A673 (cell line): ENCODE data around the gene HAUS7.

Source experiments
- EZH2 ChIP-seq: fragments of 200-600 bp; sonication (generic); IDR thresholded peaks from 2 replicates; pipeline ENCODE4 v1.6.1; 2017; ENCODE audit warnings: borderline replicate concordance, low read depth, mild to moderate bottlenecking, mixed read lengths, antibody characterized with exemption, low read length; ENCODE audit not compliant: poor library complexity, severe bottlenecking
- TF ChIP-seq, protein P1 (sequence below): fragments of 300-800, 200-600 bp; sonication (generic); conservative IDR thresholded peaks from 2 replicates; pipeline ENCODE4 v1.5.1; 2017; ENCODE audit warnings: low read depth, mild to moderate bottlenecking, antibody characterized with exemption, low read length, moderate library complexity, mixed read lengths

DNA sequence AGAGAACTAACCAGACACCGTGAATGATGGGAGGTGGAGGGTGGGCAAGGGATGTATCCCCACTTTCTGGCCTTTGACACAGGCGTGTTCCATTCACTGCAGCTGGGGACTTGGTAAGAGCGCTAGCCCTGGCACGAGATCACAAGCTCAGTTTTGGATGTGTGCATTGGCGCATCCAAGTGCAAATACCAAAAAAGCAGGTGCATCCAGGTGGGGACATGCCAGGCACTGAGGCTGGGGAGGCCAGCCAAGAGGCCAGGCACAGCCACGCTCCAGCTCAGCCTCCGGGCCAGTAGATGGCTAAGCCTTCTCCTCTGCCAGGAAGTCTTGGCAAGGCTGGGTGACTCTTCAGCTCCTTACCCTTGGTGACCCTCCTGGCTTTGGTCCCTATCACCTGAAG, 63.5 kb downstream of the HAUS7 start:
- TF ChIP-seq EZH2 = no peak
- TF ChIP-seq, protein P1, sequence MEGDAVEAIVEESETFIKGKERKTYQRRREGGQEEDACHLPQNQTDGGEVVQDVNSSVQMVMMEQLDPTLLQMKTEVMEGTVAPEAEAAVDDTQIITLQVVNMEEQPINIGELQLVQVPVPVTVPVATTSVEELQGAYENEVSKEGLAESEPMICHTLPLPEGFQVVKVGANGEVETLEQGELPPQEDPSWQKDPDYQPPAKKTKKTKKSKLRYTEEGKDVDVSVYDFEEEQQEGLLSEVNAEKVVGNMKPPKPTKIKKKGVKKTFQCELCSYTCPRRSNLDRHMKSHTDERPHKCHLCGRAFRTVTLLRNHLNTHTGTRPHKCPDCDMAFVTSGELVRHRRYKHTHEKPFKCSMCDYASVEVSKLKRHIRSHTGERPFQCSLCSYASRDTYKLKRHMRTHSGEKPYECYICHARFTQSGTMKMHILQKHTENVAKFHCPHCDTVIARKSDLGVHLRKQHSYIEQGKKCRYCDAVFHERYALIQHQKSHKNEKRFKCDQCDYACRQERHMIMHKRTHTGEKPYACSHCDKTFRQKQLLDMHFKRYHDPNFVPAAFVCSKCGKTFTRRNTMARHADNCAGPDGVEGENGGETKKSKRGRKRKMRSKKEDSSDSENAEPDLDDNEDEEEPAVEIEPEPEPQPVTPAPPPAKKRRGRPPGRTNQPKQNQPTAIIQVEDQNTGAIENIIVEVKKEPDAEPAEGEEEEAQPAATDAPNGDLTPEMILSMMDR = no peak
